ENCODE data around the gene PRIMA1. TPM values are rescaled to one million over a fixed set of nuclear protein-coding genes. Genes with fewer than 3 reads are reported as not detected.

The PRIMA1 gene
- polyA plus RNA-seq, 1 experiment = not detected

DNA sequence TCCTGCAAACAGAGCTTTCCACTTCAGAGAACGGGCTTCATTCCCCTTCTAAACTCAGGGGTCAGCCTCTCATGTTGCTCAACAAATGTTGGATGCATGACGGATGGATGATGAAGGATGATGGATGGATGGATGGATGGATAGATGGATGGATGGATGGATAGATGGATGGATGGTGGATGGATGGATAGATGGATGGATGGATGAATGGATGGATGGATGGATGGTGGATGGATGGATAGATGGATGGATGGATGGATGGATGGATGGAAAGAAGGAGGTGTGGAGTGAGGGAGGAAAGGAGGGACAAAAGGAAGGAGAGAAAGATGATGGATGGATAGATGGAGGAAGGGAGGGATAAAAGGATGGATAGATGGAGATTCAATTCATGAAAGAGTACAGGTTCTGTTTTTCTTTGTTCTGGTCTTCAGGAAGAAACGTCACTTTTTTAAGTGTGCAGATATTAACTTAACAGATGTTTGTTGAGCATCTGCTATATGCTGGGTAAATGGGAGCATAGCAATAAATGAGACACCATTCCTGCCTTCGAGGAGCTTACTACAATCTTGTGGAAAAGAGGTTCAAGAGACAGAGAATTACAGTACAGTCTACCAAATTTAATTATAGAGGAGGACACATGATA lies 41.7 kb upstream of the PRIMA1 start:
- CTCF ChIA-PET = no interaction called here
- DNase-seq (ENCODE audit: low read depth) = no peak
- POLR2A ChIA-PET = no interaction called here
- no peak overlapping the region for H3K4me3 ChIP-seq (ENCODE audit: low read depth, low read length)
- H3K27me3 ChIP-seq (ENCODE audit: control insufficient read depth, insufficient read depth, low read length) = no peaks in the 10 kb centered on the region
- no peaks in the 10 kb centered on the region for H3K36me3 ChIP-seq (ENCODE audit: control insufficient read depth, insufficient read depth, low read length)
- TF ChIP-seq, protein P1, sequence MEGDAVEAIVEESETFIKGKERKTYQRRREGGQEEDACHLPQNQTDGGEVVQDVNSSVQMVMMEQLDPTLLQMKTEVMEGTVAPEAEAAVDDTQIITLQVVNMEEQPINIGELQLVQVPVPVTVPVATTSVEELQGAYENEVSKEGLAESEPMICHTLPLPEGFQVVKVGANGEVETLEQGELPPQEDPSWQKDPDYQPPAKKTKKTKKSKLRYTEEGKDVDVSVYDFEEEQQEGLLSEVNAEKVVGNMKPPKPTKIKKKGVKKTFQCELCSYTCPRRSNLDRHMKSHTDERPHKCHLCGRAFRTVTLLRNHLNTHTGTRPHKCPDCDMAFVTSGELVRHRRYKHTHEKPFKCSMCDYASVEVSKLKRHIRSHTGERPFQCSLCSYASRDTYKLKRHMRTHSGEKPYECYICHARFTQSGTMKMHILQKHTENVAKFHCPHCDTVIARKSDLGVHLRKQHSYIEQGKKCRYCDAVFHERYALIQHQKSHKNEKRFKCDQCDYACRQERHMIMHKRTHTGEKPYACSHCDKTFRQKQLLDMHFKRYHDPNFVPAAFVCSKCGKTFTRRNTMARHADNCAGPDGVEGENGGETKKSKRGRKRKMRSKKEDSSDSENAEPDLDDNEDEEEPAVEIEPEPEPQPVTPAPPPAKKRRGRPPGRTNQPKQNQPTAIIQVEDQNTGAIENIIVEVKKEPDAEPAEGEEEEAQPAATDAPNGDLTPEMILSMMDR (IDR thresholded peaks at IDR 0.05; ENCODE audit: insufficient read depth, low read depth, low read length) = no peak

DNA sequence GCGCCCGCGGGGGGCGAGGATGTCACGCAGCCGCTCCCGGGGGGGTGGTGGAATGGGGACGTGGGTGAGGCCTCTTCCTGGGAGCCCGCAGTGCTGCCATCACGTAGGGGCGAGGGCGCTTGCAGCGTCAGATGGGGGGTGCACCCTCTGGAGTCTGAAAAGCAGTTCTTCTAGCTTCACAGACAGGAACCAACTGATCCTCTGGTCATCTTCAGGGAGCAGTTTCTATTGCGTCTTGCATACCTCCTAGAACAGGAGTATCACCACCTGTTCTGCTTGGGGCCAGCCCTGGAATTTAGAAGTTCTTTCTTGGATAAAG lies 36.9 kb upstream of the PRIMA1 start:
- Histone ChIP-seq H3K36me3 (ENCODE audit: control insufficient read depth, insufficient read depth, low read length) (no peaks in the 10 kb centered on the region), H3K4me3 (ENCODE audit: low read depth, low read length) (no peak overlapping the region), H3K27me3 (ENCODE audit: control insufficient read depth, insufficient read depth, low read length) (no peaks in the 10 kb centered on the region)
- no peak for DNase-seq (ENCODE audit: low read depth)
- CTCF ChIA-PET = no interaction called here
- TF ChIP-seq, protein P1 (IDR thresholded peaks at IDR 0.05; ENCODE audit: insufficient read depth, low read depth, low read length) = no peak
- POLR2A ChIA-PET = no interaction called here

DNA sequence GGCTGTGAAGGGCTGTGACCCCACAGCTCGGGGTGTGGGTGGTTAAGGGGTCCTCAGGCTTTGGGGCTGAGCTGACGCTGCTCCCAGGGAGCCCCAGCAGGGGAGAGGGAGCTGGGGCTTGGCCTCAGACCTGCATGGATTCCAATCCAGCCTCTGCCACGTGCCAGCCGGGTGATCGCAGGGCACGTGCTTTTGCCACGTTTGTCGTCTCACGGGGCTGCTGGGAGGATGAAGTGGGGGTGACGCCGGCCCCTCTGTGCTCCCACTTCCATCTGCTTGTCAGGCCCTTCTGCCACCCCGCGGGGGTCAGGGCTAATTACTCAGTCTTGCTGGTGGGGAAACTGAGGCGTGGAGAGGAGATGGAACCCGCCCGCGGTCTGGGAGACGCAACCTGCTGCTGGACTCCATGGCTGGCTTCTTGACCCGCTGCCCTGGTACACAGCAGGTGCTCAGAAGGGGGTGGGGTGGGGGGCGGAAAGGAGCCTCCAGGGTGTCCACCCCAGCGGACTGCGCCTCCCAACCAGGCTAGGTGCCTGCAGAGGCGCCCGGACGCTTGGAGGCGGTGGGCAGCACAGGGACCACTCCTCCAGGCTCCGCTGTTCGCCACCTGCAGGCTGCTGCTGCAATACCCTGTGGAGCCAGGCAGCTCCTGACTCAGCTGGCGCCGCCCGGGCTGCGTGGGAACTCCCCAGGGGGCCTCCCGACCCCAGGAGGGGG lies 36.4 kb upstream of the PRIMA1 start:
- H3K27me3 ChIP-seq (ENCODE audit: control insufficient read depth, insufficient read depth, low read length) = no peaks in the 10 kb centered on the region
- no peak overlapping the region for H3K4me3 ChIP-seq (ENCODE audit: low read depth, low read length)
- no peaks in the 10 kb centered on the region for H3K36me3 ChIP-seq (ENCODE audit: control insufficient read depth, insufficient read depth, low read length)
- TF ChIP-seq, protein P1 (IDR thresholded peaks at IDR 0.05; ENCODE audit: insufficient read depth, low read depth, low read length) = no peak
- ChIA-PET CTCF (no interaction called here), POLR2A (no interaction called here)
- DNase-seq (ENCODE audit: low read depth) = no peak

DNA sequence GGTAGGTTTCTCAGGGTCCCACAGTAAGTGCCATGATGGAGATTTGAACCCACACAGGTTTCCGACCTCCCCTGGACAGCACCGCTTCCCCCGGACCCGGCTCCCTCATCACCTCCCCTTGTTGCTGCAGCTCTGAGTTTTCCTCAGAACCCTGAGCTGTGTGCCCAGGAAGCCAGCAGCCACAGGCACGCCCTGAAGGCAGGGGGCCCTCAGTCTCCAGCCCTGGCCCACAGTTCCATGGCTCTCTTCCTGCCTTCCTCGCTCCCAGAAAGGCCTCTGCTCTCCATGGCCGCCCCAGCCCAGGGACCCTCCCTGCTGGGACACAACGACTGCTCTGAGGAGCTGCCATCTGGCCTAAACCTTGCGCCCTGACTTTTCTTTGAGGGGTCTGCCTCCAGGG lies 35.8 kb upstream of the PRIMA1 start:
- ChIA-PET CTCF (no interaction called here), POLR2A (no interaction called here)
- Histone ChIP-seq H3K36me3 (ENCODE audit: control insufficient read depth, insufficient read depth, low read length) (no peaks in the 10 kb centered on the region), H3K27me3 (ENCODE audit: control insufficient read depth, insufficient read depth, low read length) (no peaks in the 10 kb centered on the region), H3K4me3 (ENCODE audit: low read depth, low read length) (no peak overlapping the region)
- no peak for DNase-seq (ENCODE audit: low read depth)
- TF ChIP-seq, protein P1 (IDR thresholded peaks at IDR 0.05; ENCODE audit: insufficient read depth, low read depth, low read length) = no peak

DNA sequence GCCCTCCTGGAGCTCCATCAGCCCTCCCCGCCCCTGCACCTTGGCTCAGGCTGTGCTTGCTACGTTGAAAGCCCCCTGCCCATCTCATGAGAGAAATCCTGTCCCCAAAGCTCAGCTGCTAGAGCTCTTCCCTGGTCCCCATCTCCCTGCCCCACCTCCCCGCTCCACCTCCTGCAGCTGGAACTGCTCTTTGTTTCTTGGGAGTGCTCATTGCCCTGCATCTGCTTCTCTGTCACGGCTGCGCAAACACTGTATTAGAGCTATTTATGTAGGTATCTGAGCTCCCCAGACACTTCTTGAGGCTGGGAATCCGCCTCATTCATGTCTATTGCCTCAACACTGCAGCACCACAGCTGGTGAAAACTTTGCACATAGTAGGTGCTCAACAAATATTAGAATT lies 32.8 kb upstream of the PRIMA1 start:
- no peaks in the 10 kb centered on the region for H3K27me3 ChIP-seq (ENCODE audit: control insufficient read depth, insufficient read depth, low read length)
- POLR2A ChIA-PET = no interaction called here
- DNase-seq (ENCODE audit: low read depth) = no peak
- no peak overlapping the region for H3K4me3 ChIP-seq (ENCODE audit: low read depth, low read length)
- TF ChIP-seq, protein P1 (IDR thresholded peaks at IDR 0.05; ENCODE audit: insufficient read depth, low read depth, low read length) = no peak
- CTCF ChIA-PET = no interaction called here
- H3K36me3 ChIP-seq (ENCODE audit: control insufficient read depth, insufficient read depth, low read length) = no peaks in the 10 kb centered on the region
